ENCODE data around the gene CCDC106. TPM values are rescaled to one million over a fixed set of nuclear protein-coding genes. Genes with fewer than 3 reads are reported as not detected.
A peak's percentile ranks its signal among the peaks of the same experiment; 100 is the strongest.

The CCDC106 gene
- polyA plus RNA-seq, 1 donor (not counting 4 experiments of a cell fraction or from before 2014, with no cell fraction given) = 3.1 TPM

GRCh38 chr19:55603581-55604292 is 44.3 kb upstream of the CCDC106 start:
- Histone ChIP-seq H3K9me3 (ENCODE audit: control insufficient read depth, low read depth, low read length) (no peaks in the 10 kb centered on the region), H3K9me1 (ENCODE audit: control insufficient read depth, extremely low read depth, insufficient read depth, low read length) (no peaks in the 10 kb centered on the region), H4K20me1 (ENCODE audit: control insufficient read depth, extremely low read depth, insufficient read depth, low read length) (no peaks in the 10 kb centered on the region), H3K27ac (ENCODE audit: control insufficient read depth, insufficient read depth, low read length) (no peak overlapping the region), H2AFZ (ENCODE audit: control insufficient read depth, low read length) (no peak overlapping the region), H3K9ac (ENCODE audit: control insufficient read depth, extremely low read depth, insufficient read depth, low read length) (no peak overlapping the region), H3K27me3 (ENCODE audit: control insufficient read depth, extremely low read depth, insufficient read depth, low read length) (no peaks in the 10 kb centered on the region), H3K79me2 (ENCODE audit: control insufficient read depth, insufficient read depth, low read length) (peaks cover 25% of the 10 kb centered on the region), H3K4me1 (ENCODE audit: control insufficient read depth, extremely low read depth, insufficient read depth, low read length) (peaks cover 23% of the 10 kb centered on the region), H3K36me3 (ENCODE audit: control insufficient read depth in 2 of 2, extremely low read depth in 1 of 2, insufficient read depth in 2 of 2, low read length in 2 of 2) (peaks cover 7% of the 10 kb centered on the region in 2 experiments), H3K4me2 (ENCODE audit: control insufficient read depth, extremely low read depth, insufficient read depth, low read depth, low read length) (no peak overlapping the region), H3K4me3 (ENCODE audit: control insufficient read depth in 2 of 3, extremely low read depth in 1 of 3, insufficient read depth in 2 of 3, low read depth in 1 of 3, low read length in 3 of 3) (no peak overlapping the region)
- FAIRE-seq (no peak), DNase-seq (ENCODE audit: low read depth, low spot score) (no peak)
- TF ChIP-seq CTCF (optimal IDR thresholded peaks at IDR 0.05 in 1 of 3, IDR thresholded peaks at IDR 0.05 in 1 of 3, conservative IDR thresholded peaks at IDR 0.05 in 1 of 3; ENCODE audit: extremely low read depth in 1 of 3, insufficient read depth in 2 of 3, low read length in 3 of 3) (no peak), EZH2 (IDR thresholded peaks at IDR 0.05; ENCODE audit: low read length) (no peak)
- dilution Hi-C loops (cut with MboI; ENCODE audit: extremely low pct_ligation_motif_present, low sequenced_read_pairs) = no loop called here

DNA sequence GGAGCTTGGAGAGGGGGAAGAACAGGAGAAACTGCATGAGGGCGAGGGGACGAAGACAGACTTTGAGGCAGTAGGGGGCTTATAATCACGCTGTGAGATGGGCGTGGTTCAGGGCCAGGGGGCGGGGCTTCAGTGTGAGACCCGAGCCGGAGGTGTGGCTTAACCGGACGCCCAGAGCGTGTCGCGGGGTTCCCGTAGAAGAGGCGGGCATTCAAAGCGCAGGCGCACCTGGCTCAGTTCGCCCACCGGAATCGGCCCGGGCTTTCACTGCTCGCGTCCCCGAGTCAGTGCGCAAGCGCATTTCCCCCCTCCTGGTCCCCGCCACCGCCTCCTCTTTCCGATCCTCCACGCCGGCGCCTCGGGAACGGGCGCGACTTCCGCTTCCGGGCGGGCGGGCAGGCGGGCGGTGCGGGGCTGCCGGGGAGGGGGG is 42.8 kb upstream of the CCDC106 start:
- Histone ChIP-seq H3K36me3 (ENCODE audit: control insufficient read depth in 2 of 2, extremely low read depth in 1 of 2, insufficient read depth in 2 of 2, low read length in 2 of 2) (peaks cover 7 to 11% of the 10 kb centered on the region in 2 experiments), H3K79me2 (ENCODE audit: control insufficient read depth, insufficient read depth, low read length) (peaks cover 38% of the 10 kb centered on the region), H3K27ac (ENCODE audit: control insufficient read depth, insufficient read depth, low read length) (peak overlapping the region; percentile 67), H3K4me2 (ENCODE audit: control insufficient read depth, extremely low read depth, insufficient read depth, low read depth, low read length) (peak overlapping the region; percentile 95), H3K9me3 (ENCODE audit: control insufficient read depth, low read depth, low read length) (no peaks in the 10 kb centered on the region), H3K9ac (ENCODE audit: control insufficient read depth, extremely low read depth, insufficient read depth, low read length) (peak overlapping the region; percentile 47), H3K27me3 (ENCODE audit: control insufficient read depth, extremely low read depth, insufficient read depth, low read length) (no peaks in the 10 kb centered on the region), H3K4me3 (ENCODE audit: control insufficient read depth in 2 of 3, extremely low read depth in 1 of 3, insufficient read depth in 2 of 3, low read depth in 1 of 3, low read length in 3 of 3) (peak overlapping the region; percentile 61 to 72 (median 65)), H4K20me1 (ENCODE audit: control insufficient read depth, extremely low read depth, insufficient read depth, low read length) (no peaks in the 10 kb centered on the region), H2AFZ (ENCODE audit: control insufficient read depth, low read length) (peak overlapping the region; percentile 63), H3K9me1 (ENCODE audit: control insufficient read depth, extremely low read depth, insufficient read depth, low read length) (no peaks in the 10 kb centered on the region), H3K4me1 (ENCODE audit: control insufficient read depth, extremely low read depth, insufficient read depth, low read length) (peaks cover 23% of the 10 kb centered on the region)
- FAIRE-seq (no peak), DNase-seq (ENCODE audit: low read depth, low spot score) (peak; percentile 89)
- dilution Hi-C loops (cut with MboI; ENCODE audit: extremely low pct_ligation_motif_present, low sequenced_read_pairs) = no loop called here
- no peak for TF ChIP-seq EZH2 (IDR thresholded peaks at IDR 0.05; ENCODE audit: low read length)
- TF ChIP-seq CTCF (optimal IDR thresholded peaks at IDR 0.05 in 1 of 3, IDR thresholded peaks at IDR 0.05 in 1 of 3, conservative IDR thresholded peaks at IDR 0.05 in 1 of 3; ENCODE audit: extremely low read depth in 1 of 3, insufficient read depth in 2 of 3, low read length in 3 of 3) = no peak

All from keratinocyte (primary cell).